ENCODE measurements around the gene PFN1. TPM values are rescaled to one million over a fixed set of nuclear protein-coding genes. Genes with fewer than 3 reads are reported as not detected.

PFN1 gene
- total and polyA plus RNA-seq, 9 of the 15 experiments (the other 6 are each of a cell fraction or from before 2014, with no cell fraction given) = 60.5 to 1,479 (median 456) TPM

GRCh38 chr17:4934173-4934979, 14.0 kb downstream of the PFN1 start (continued):
- TF ChIP-seq ZNF551 (CRISPR knock-in tag; IDR thresholded peaks at IDR 0.05) (no peak), FOXA1 (IDR thresholded peaks at IDR 0.05; ENCODE audit: borderline replicate concordance) (no peak), POLR2A (conservative IDR thresholded peaks at IDR 0.05) (peak; percentile 47), POLR2G (IDR thresholded peaks at IDR 0.05; ENCODE audit: low read depth, low read length) (peak; percentile 70), HSF4 (CRISPR knock-in tag; IDR thresholded peaks at IDR 0.05; ENCODE audit: borderline replicate concordance) (no peak), ZNF398 (CRISPR knock-in tag; IDR thresholded peaks at IDR 0.05) (no peak), ZKSCAN8 (CRISPR knock-in tag; IDR thresholded peaks at IDR 0.05) (no peak), ZBTB33 (CRISPR knock-in tag; IDR thresholded peaks at IDR 0.05) (no peak), ZFX (CRISPR knock-in tag; IDR thresholded peaks at IDR 0.05) (0 out of 2 replicates have a peak, but pooled peaks have one; percentile 24), NFIC (IDR thresholded peaks at IDR 0.05) (peak; percentile 64), NR1H2 (CRISPR knock-in tag; IDR thresholded peaks at IDR 0.05) (no peak), E2F6 (IDR thresholded peaks at IDR 0.05; ENCODE audit: borderline replicate concordance in 1 of 2, extremely low read depth in 1 of 2, insufficient read depth in 1 of 2, insufficient read length in 1 of 2, low read depth in 1 of 2, low read length in 1 of 2, poor library complexity in 1 of 2, severe bottlenecking in 1 of 2) (peak in 1 of 2 experiments; percentile 19), ZC3H4 (CRISPR knock-in tag; IDR thresholded peaks at IDR 0.05; ENCODE audit: borderline replicate concordance) (no peak), PYGO2 (tag; IDR thresholded peaks at IDR 0.05) (no peak), FOS (IDR thresholded peaks at IDR 0.05; ENCODE audit: extremely low read depth, insufficient read length) (no peak), MITF (IDR thresholded peaks at IDR 0.05) (no peak), TFAP4 (CRISPR knock-in tag; IDR thresholded peaks at IDR 0.05; ENCODE audit: borderline replicate concordance) (peak; percentile 39; the same call in 1 of the 2 replicates)
